Keratinocyte (primary cell): ENCODE measurements around the gene RNF157. TPM values are rescaled to one million over a fixed set of nuclear protein-coding genes. Genes with fewer than 3 reads are reported as not detected.

ENCODE experiments used
- DNase-seq: peaks from one replicate; pipeline ENCODE4 v3.0.0-alpha.2; 2011; ENCODE audit warnings: low read depth, missing footprints, low spot score
- FAIRE-seq: peaks from 2 replicates; lab custom pipeline; 2011; peaks lifted over from hg19 to GRCh38; lab: Jason Lieb, UNC
- H2AFZ ChIP-seq: 2 replicates; pipeline ENCODE4 v1.6.0; 2012; ENCODE audit warnings: low read length, control low read depth, inconsistent platforms; ENCODE audit not compliant: control insufficient read depth
- H3K27ac ChIP-seq: 2 replicates; pipeline ENCODE4 v1.5.1; 2011; ENCODE audit warnings: low read length; ENCODE audit not compliant: control insufficient read depth, insufficient read depth
- H3K27me3 ChIP-seq: 3 replicates; pipeline ENCODE4 v1.6.0; 2011; ENCODE audit warnings: low read length; ENCODE audit not compliant: control insufficient read depth, insufficient read depth; ENCODE audit errors: extremely low read depth
- H3K36me3 ChIP-seq, 2 experiments: 2 replicates in 1 of 2; 3 replicates in 1 of 2; pipeline ENCODE4 v1.5.1; 2011; ENCODE audit warnings: low read length in 2 of 2, mild to moderate bottlenecking in 1 of 2; ENCODE audit not compliant: control insufficient read depth in 2 of 2, insufficient read depth in 2 of 2; ENCODE audit errors: extremely low read depth in 1 of 2
- H3K4me1 ChIP-seq: 3 replicates; pipeline ENCODE4 v1.5.1; 2011; ENCODE audit warnings: low read length; ENCODE audit not compliant: control insufficient read depth, insufficient read depth; ENCODE audit errors: extremely low read depth
- H3K4me2 ChIP-seq: 3 replicates; pipeline ENCODE4 v1.6.0; 2011; ENCODE audit warnings: low read depth, low read length; ENCODE audit not compliant: control insufficient read depth, insufficient read depth; ENCODE audit errors: extremely low read depth
- H3K4me3 ChIP-seq, 3 experiments: fragments of 200-600 bp in 1 of 3; sonication (generic) in 1 of 3; 2 replicates in 2 of 3; 3 replicates in 1 of 3; pipeline ENCODE4 v1.5.1; 2011 to 2016; ENCODE audit warnings: low read length in 3 of 3, mild to moderate bottlenecking in 3 of 3, control low read depth in 2 of 3, inconsistent platforms in 1 of 3, low read depth in 1 of 3, mixed read lengths in 1 of 3, mixed run types in 1 of 3, moderate library complexity in 1 of 3; ENCODE audit not compliant: control insufficient read depth in 2 of 3, insufficient read depth in 2 of 3; ENCODE audit errors: extremely low read depth in 1 of 3
- H3K79me2 ChIP-seq: 2 replicates; pipeline ENCODE4 v1.6.0; 2012; ENCODE audit warnings: low read length; ENCODE audit not compliant: control insufficient read depth, insufficient read depth
- H3K9ac ChIP-seq: 3 replicates; pipeline ENCODE4 v1.6.0; 2011; ENCODE audit warnings: low read length; ENCODE audit not compliant: control insufficient read depth, insufficient read depth; ENCODE audit errors: extremely low read depth
- H3K9me1 ChIP-seq: 3 replicates; pipeline ENCODE4 v1.6.0; 2011; ENCODE audit warnings: low read length; ENCODE audit not compliant: control insufficient read depth, insufficient read depth; ENCODE audit errors: extremely low read depth
- H3K9me3 ChIP-seq: 2 replicates; pipeline ENCODE4 v1.5.1; 2012; ENCODE audit warnings: low read depth, low read length; ENCODE audit not compliant: control insufficient read depth
- H4K20me1 ChIP-seq: 3 replicates; pipeline ENCODE4 v1.6.0; 2011; ENCODE audit warnings: low read length; ENCODE audit not compliant: control insufficient read depth, insufficient read depth; ENCODE audit errors: extremely low read depth
- CTCF ChIP-seq, 3 experiments: IDR thresholded peaks in 1 of 3; conservative IDR thresholded peaks in 1 of 3; optimal IDR thresholded peaks in 1 of 3; 2 replicates in 2 of 3; 3 replicates in 1 of 3; pipeline versions ENCODE3 to v1.5.1; 2011; ENCODE audit warnings: low read length in 3 of 3, mild to moderate bottlenecking in 3 of 3, moderate library complexity in 2 of 3, control low read depth in 1 of 3, inconsistent platforms in 1 of 3; ENCODE audit not compliant: insufficient read depth in 2 of 3; ENCODE audit errors: extremely low read depth in 1 of 3
- EZH2 ChIP-seq: IDR thresholded peaks from one replicate; pipeline ENCODE4 v1.6.1; 2012; ENCODE audit warnings: inconsistent platforms, mild to moderate bottlenecking, low read length, moderate library complexity
- dilution Hi-C: fragments of 300-500 bp; cut with MboI; formaldehyde crosslinking; loops from one replicate; pipeline ENCODE4 v1.7.0; 2020; ENCODE audit warnings: low sequenced_read_pairs; ENCODE audit not compliant: extremely low pct_ligation_motif_present
- polyA plus RNA-seq, 5 experiments: library from polyadenylated mRNA; depleted of rRNA in 3 of 5; stranded (reverse) in 3 of 5; stranded (forward) in 1 of 5; unstranded in 1 of 5; fragments of >200 nt; gene quantifications; 1 replicate in 1 of 5; 2 replicates in 3 of 5; 3 replicates in 1 of 5; pipeline versions ENCODE4 v1.2.1 to v1.2.3, GENCODE V29; 2011 to 2012; ENCODE audit warnings: missing spikeins in 2 of 5, low read depth in 1 of 5, low replicate concordance in 1 of 5

Gene RNF157
- polyA plus RNA-seq, 1 donor (not counting 4 experiments of a cell fraction or from before 2014, with no cell fraction given) = not detected

- H2AFZ ChIP-seq = no peak overlapping the region
- peak overlapping the region; percentile 48 for H3K4me2 ChIP-seq
- DNase-seq (no peak), FAIRE-seq (no peak)
- dilution Hi-C loops = no loop called here
- H3K9me3 ChIP-seq = no peaks in the 10 kb centered on the region
- no peak overlapping the region for H3K27ac ChIP-seq
- no peak overlapping the region for H3K4me3 ChIP-seq
- peaks cover 38% of the 10 kb centered on the region for H3K4me1 ChIP-seq
- H3K36me3 ChIP-seq = peaks cover 6 to 12% of the 10 kb centered on the region in 2 experiments
- no peak for TF ChIP-seq EZH2
- no peak for TF ChIP-seq CTCF (optimal IDR thresholded peaks at IDR 0.05 in 1 of 3, IDR thresholded peaks at IDR 0.05 in 1 of 3, conservative IDR thresholded peaks at IDR 0.05 in 1 of 3; ENCODE audit: extremely low read depth in 1 of 3, insufficient read depth in 2 of 3, low read length in 3 of 3)
- no peaks in the 10 kb centered on the region for H3K27me3 ChIP-seq
- H3K9me1 ChIP-seq = peaks cover 2% of the 10 kb centered on the region
- no peak overlapping the region for H3K9ac ChIP-seq
- no peaks in the 10 kb centered on the region for H4K20me1 ChIP-seq
- H3K79me2 ChIP-seq = peaks cover 20% of the 10 kb centered on the region
These were observed 30.7 kb upstream of the RNF157 start for GRCh38 chr17:76270770-76271668.

GRCh38 chr17:76270127-76270592 is 29.9 kb upstream of the RNF157 start:
- FAIRE-seq (no peak), DNase-seq (no peak)
- dilution Hi-C loops = no loop called here
- H3K36me3 ChIP-seq = peaks cover 6 to 12% of the 10 kb centered on the region in 2 experiments
- H3K79me2 ChIP-seq = peaks cover 22% of the 10 kb centered on the region
- no peak overlapping the region for H2AFZ ChIP-seq
- H3K9me1 ChIP-seq = peaks cover 2% of the 10 kb centered on the region
- no peaks in the 10 kb centered on the region for H3K27me3 ChIP-seq
- H3K4me1 ChIP-seq = peaks cover 38% of the 10 kb centered on the region
- no peak overlapping the region for H3K9ac ChIP-seq
- H4K20me1 ChIP-seq = no peaks in the 10 kb centered on the region
- no peak overlapping the region for H3K4me2 ChIP-seq
- no peak overlapping the region for H3K27ac ChIP-seq
- no peak overlapping the region for H3K4me3 ChIP-seq
- no peaks in the 10 kb centered on the region for H3K9me3 ChIP-seq
- TF ChIP-seq EZH2 (no peak), CTCF (optimal IDR thresholded peaks at IDR 0.05 in 1 of 3, IDR thresholded peaks at IDR 0.05 in 1 of 3, conservative IDR thresholded peaks at IDR 0.05 in 1 of 3; ENCODE audit: extremely low read depth in 1 of 3, insufficient read depth in 2 of 3, low read length in 3 of 3) (no peak)
